HG03095 (cell line): Measurements from ENCODE around the gene RALY.
A peak's percentile ranks its signal among the peaks of the same experiment; 100 is the strongest.

Source experiments
- ATAC-seq: cut with Tn5 transposase; IDR thresholded peaks from one replicate; pipeline ENCODE4 v1.9.1; 2021; ENCODE audit warnings: moderate library complexity; ENCODE audit not compliant: unreplicated experiment

Gene RALY

GRCh38 chr20:34100576-34100975 is 106.9 kb downstream of the RALY start:
- no peak for ATAC-seq

GRCh38 chr20:34102342-34102741 is 108.6 kb downstream of the RALY start:
- no peak for ATAC-seq

- ATAC-seq: no peak
These were observed 110.3 kb downstream of the RALY start for GRCh38 chr20:34104059-34104458.

- no peak for ATAC-seq
These were observed 112.4 kb downstream of the RALY start for GRCh38 chr20:34105978-34106675.

- no peak for ATAC-seq
These were observed 115.0 kb downstream of the RALY start for GRCh38 chr20:34108616-34109174.

GRCh38 chr20:34109442-34109841 is 115.7 kb downstream of the RALY start:
- ATAC-seq: no peak

- no peak for ATAC-seq
These were observed 116.5 kb downstream of the RALY start for GRCh38 chr20:34110025-34110744.

- no peak for ATAC-seq
These were observed 117.3 kb downstream of the RALY start for GRCh38 chr20:34110745-34111641.

- ATAC-seq: peak; percentile 75
These were observed 118.2 kb downstream of the RALY start, which contains the start of gene EIF2S2 for GRCh38 chr20:34111702-34112599. EIF2S2 (minus strand) TSS chr20:34112243; CDS start chr20:34112110, 133 bp downstream.

- ATAC-seq: no peak
These were observed 118.9 kb downstream of the RALY start for GRCh38 chr20:34112600-34113101.

- ATAC-seq: no peak
These were observed 121.1 kb downstream of the RALY start for GRCh38 chr20:34114809-34115208.

- no peak for ATAC-seq
These were observed 121.5 kb downstream of the RALY start for GRCh38 chr20:34115232-34115631.

- ATAC-seq: no peak
These were observed 126.5 kb downstream of the RALY start for GRCh38 chr20:34120213-34120612.

- no peak for ATAC-seq
These were observed 128.7 kb downstream of the RALY start for GRCh38 chr20:34122274-34122980.

- ATAC-seq: no peak
These were observed 129.6 kb downstream of the RALY start for GRCh38 chr20:34123309-34123708.

- ATAC-seq: peak; percentile 65
These were observed 130.9 kb downstream of the RALY start for GRCh38 chr20:34124469-34125249.

GRCh38 chr20:34127792-34128191 is 134.1 kb downstream of the RALY start:
- no peak for ATAC-seq

- no peak for ATAC-seq
These were observed 135.9 kb downstream of the RALY start for GRCh38 chr20:34129518-34130162.
